ENCODE data around the gene ZNF638. TPM values are rescaled to one million over a fixed set of nuclear protein-coding genes. Genes with fewer than 3 reads are reported as not detected.

Gene ZNF638
- total RNA-seq, 1 experiment from 2014 or later = 80.8 TPM

DNA sequence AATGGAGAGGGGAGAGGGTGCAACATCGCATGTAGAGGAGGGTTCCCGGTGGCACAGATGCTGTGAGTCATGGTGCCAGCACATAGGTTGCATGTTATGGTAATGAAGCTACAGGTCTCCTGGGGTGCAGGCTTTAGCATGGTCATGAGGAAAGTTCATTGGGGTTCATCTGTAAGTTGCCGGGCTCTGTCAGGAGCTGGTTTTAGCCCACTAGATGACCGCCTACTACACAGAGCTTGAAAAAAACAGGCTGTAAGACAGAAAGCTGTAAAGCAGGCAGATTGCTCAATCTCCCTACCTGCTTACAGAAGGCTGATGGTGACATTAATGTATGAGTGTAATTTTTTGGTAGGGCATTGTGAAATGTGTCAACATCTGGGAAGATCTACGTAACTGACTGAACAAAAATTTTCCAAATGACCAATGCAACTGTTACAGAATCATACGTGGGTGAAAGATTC, 145.7 kb downstream of the ZNF638 start:
- in situ Hi-C loops (cut with HindIII; ENCODE audit: low pct_unique_long_range_greater_than_20kb, low sequenced_read_pairs) (no loop called here), intact Hi-C loops (cut with micrococcal nuclease; ENCODE audit: unreplicated experiment) (no loop called here)
- TF ChIP-seq POLR2AphosphoS5 (IDR thresholded peaks at IDR 0.05; ENCODE audit: low read depth, low read length) = no peak
- TF ChIP-seq, protein P1, sequence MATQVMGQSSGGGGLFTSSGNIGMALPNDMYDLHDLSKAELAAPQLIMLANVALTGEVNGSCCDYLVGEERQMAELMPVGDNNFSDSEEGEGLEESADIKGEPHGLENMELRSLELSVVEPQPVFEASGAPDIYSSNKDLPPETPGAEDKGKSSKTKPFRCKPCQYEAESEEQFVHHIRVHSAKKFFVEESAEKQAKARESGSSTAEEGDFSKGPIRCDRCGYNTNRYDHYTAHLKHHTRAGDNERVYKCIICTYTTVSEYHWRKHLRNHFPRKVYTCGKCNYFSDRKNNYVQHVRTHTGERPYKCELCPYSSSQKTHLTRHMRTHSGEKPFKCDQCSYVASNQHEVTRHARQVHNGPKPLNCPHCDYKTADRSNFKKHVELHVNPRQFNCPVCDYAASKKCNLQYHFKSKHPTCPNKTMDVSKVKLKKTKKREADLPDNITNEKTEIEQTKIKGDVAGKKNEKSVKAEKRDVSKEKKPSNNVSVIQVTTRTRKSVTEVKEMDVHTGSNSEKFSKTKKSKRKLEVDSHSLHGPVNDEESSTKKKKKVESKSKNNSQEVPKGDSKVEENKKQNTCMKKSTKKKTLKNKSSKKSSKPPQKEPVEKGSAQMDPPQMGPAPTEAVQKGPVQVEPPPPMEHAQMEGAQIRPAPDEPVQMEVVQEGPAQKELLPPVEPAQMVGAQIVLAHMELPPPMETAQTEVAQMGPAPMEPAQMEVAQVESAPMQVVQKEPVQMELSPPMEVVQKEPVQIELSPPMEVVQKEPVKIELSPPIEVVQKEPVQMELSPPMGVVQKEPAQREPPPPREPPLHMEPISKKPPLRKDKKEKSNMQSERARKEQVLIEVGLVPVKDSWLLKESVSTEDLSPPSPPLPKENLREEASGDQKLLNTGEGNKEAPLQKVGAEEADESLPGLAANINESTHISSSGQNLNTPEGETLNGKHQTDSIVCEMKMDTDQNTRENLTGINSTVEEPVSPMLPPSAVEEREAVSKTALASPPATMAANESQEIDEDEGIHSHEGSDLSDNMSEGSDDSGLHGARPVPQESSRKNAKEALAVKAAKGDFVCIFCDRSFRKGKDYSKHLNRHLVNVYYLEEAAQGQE (IDR thresholded peaks at IDR 0.05; ENCODE audit: insufficient read depth in 1 of 2, low read depth in 2 of 2, low read length in 1 of 2) = no peak
- TF ChIP-seq TCF7L2 (IDR thresholded peaks at IDR 0.05; ENCODE audit: low read depth, low read length) = no peak
- TF ChIP-seq, protein P2, sequence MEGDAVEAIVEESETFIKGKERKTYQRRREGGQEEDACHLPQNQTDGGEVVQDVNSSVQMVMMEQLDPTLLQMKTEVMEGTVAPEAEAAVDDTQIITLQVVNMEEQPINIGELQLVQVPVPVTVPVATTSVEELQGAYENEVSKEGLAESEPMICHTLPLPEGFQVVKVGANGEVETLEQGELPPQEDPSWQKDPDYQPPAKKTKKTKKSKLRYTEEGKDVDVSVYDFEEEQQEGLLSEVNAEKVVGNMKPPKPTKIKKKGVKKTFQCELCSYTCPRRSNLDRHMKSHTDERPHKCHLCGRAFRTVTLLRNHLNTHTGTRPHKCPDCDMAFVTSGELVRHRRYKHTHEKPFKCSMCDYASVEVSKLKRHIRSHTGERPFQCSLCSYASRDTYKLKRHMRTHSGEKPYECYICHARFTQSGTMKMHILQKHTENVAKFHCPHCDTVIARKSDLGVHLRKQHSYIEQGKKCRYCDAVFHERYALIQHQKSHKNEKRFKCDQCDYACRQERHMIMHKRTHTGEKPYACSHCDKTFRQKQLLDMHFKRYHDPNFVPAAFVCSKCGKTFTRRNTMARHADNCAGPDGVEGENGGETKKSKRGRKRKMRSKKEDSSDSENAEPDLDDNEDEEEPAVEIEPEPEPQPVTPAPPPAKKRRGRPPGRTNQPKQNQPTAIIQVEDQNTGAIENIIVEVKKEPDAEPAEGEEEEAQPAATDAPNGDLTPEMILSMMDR (IDR thresholded peaks at IDR 0.05) = no peak
- no peak for TF ChIP-seq SIN3A (IDR thresholded peaks at IDR 0.05; ENCODE audit: borderline replicate concordance, insufficient read depth, low read depth, low read length)
- Histone ChIP-seq H3K4me1 (ENCODE audit: control insufficient read depth, insufficient read depth, low read length) (no peaks in the 10 kb centered on the region), H3K4me3 (ENCODE audit: low read depth in 2 of 2, low read length in 2 of 2) (no peak overlapping the region), H3K27ac (ENCODE audit: low read length) (no peak overlapping the region), H3K27me3 (ENCODE audit: control insufficient read depth, insufficient read depth, low read length) (peaks cover 4% of the 10 kb centered on the region; the same call in 1 of the 2 replicates), H3K36me3 (ENCODE audit: control insufficient read depth, insufficient read depth, low read length) (no peaks in the 10 kb centered on the region), H3K9me3 (ENCODE audit: control insufficient read depth, insufficient read depth, low read depth, low read length) (no peaks in the 10 kb centered on the region)
- no TSS peak for BruUV-seq (replicated peaks)
- no peak for ATAC-seq
- POLR2A ChIA-PET = interaction anchor here (0.7 kb wide), 1 partner anchor 36 kb away, joined by 6 read pairs; no protein-coding TSS in a partner anchor
- no peak for DNase-seq (ENCODE audit: low read depth, low spot score)
- CTCF ChIA-PET = no interaction called here

DNA sequence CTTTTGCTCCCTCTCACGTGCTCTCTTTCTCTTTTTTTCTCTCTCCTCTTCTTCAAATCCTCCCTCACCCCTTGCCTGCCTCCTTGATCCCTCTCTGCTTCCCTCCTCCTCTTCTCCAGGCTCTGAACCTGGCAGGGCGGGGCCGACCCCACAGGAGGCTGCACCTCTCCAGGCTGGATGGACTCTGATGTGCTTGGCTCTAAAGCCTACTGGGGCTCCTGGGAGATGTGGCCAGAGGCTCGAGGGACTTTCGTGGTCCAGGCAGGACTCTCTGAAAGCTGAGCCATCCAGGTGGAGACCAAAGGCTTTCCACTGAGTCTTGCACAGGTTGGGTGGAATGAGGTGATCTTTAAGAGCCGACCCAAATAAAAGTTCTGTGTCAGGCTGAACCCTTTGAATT, 147.2 kb downstream of the ZNF638 start:
- POLR2A ChIA-PET = no interaction called here
- no peak overlapping the region for H3K4me3 ChIP-seq (ENCODE audit: low read depth in 2 of 2, low read length in 2 of 2)
- DNase-seq (ENCODE audit: low read depth, low spot score) (no peak), ATAC-seq (no peak)
- in situ Hi-C loops (cut with HindIII; ENCODE audit: low pct_unique_long_range_greater_than_20kb, low sequenced_read_pairs) = no loop called here
- no peaks in the 10 kb centered on the region for H3K9me3 ChIP-seq (ENCODE audit: control insufficient read depth, insufficient read depth, low read depth, low read length)
- H3K27me3 ChIP-seq (ENCODE audit: control insufficient read depth, insufficient read depth, low read length) = peaks cover 4% of the 10 kb centered on the region; the same call in 1 of the 2 replicates
- H3K36me3 ChIP-seq (ENCODE audit: control insufficient read depth, insufficient read depth, low read length) = no peaks in the 10 kb centered on the region
- CTCF ChIA-PET = interaction anchor here (0.7 kb wide), 1 partner anchor 531 kb away, joined by 3 read pairs; no protein-coding TSS in a partner anchor
- H3K27ac ChIP-seq (ENCODE audit: low read length) = no peak overlapping the region
- TF ChIP-seq, protein P2 (IDR thresholded peaks at IDR 0.05) = no peak
- TF ChIP-seq TCF7L2 (IDR thresholded peaks at IDR 0.05; ENCODE audit: low read depth, low read length) (no peak), SIN3A (IDR thresholded peaks at IDR 0.05; ENCODE audit: borderline replicate concordance, insufficient read depth, low read depth, low read length) (no peak), POLR2AphosphoS5 (IDR thresholded peaks at IDR 0.05; ENCODE audit: low read depth, low read length) (no peak)
- TF ChIP-seq, protein P1 (IDR thresholded peaks at IDR 0.05; ENCODE audit: insufficient read depth in 1 of 2, low read depth in 2 of 2, low read length in 1 of 2) = no peak
- no peaks in the 10 kb centered on the region for H3K4me1 ChIP-seq (ENCODE audit: control insufficient read depth, insufficient read depth, low read length)
- BruUV-seq (replicated peaks) = no TSS peak
- intact Hi-C loops (cut with micrococcal nuclease; ENCODE audit: unreplicated experiment) = no loop called here

All from Panc1 (cell line).